CD14-positive monocyte (primary cell): ENCODE measurements around the gene PLXNA4. TPM values are rescaled to one million over a fixed set of nuclear protein-coding genes. Genes with fewer than 3 reads are reported as not detected.

ENCODE experiments used
- DNase-seq, 3 donors: peaks; one replicate each; pipeline ENCODE4 v3.0.0-alpha.2; 2011 to 2022
- H2AFZ ChIP-seq: 2 replicates; pipeline ENCODE4 v1.6.0; 2012; ENCODE audit warnings: mild to moderate bottlenecking, low read depth, low read length, inconsistent platforms; ENCODE audit not compliant: insufficient read depth, poor library complexity, severe bottlenecking
- H3K27ac ChIP-seq, 2 donors: 1 replicate in 1 of 2; 2 replicates in 1 of 2; pipeline ENCODE4 v1.5.1; 2012 to 2013; ENCODE audit warnings: low read length in 2 of 2, control low read depth in 1 of 2, inconsistent platforms in 1 of 2, low read depth in 1 of 2, mild to moderate bottlenecking in 1 of 2
- H3K27me3 ChIP-seq, 2 donors: one replicate each; pipeline versions ENCODE4 v1.6.0 to v1.6.1; 2011 to 2013; ENCODE audit warnings: low read length in 2 of 2; ENCODE audit not compliant: control insufficient read depth in 2 of 2, insufficient read depth in 2 of 2
- H3K36me3 ChIP-seq, 2 donors: replicated peaks in 1 of 2; 1 replicate in 1 of 2; 2 replicates in 1 of 2; pipeline versions ENCODE4 v1.5.1 to v1.6.1; 2012 to 2013; ENCODE audit warnings: low read length in 2 of 2, control low read depth in 1 of 2, inconsistent platforms in 1 of 2, mild to moderate bottlenecking in 1 of 2; ENCODE audit not compliant: insufficient read depth in 2 of 2, control insufficient read depth in 1 of 2
- H3K4me1 ChIP-seq, 2 donors: 1 replicate in 1 of 2; 2 replicates in 1 of 2; pipeline versions ENCODE4 v1.5.1 to v1.6.1; 2012 to 2013; ENCODE audit warnings: low read length in 2 of 2, control low read depth in 1 of 2, inconsistent platforms in 1 of 2, mild to moderate bottlenecking in 1 of 2, moderate library complexity in 1 of 2; ENCODE audit not compliant: insufficient read depth in 2 of 2, control insufficient read depth in 1 of 2
- H3K4me2 ChIP-seq: replicated peaks from 2 replicates; pipeline ENCODE3; 2012; ENCODE audit warnings: low read length, moderate library complexity, mild to moderate bottlenecking; ENCODE audit not compliant: poor library complexity, severe bottlenecking; ENCODE audit errors: extremely low read depth
- H3K4me3 ChIP-seq, 3 experiments: fragments of 200-600 bp in 1 of 3; sonication (generic) in 1 of 3; replicated peaks in 1 of 3; 1 replicate in 2 of 3; 2 replicates in 1 of 3; pipeline ENCODE4 v1.5.1; 2011 to 2013; ENCODE audit warnings: low read length in 3 of 3, mild to moderate bottlenecking in 3 of 3, control low read depth in 2 of 3, low read depth in 2 of 3, inconsistent platforms in 1 of 3, moderate library complexity in 1 of 3
- H3K79me2 ChIP-seq: 2 replicates; pipeline ENCODE4 v1.6.0; 2012; ENCODE audit warnings: mild to moderate bottlenecking, control low read depth, inconsistent platforms, low read length, moderate library complexity; ENCODE audit not compliant: insufficient read depth
- H3K9ac ChIP-seq: 2 replicates; pipeline ENCODE4 v1.6.0; 2017; ENCODE audit warnings: low read length, mild to moderate bottlenecking; ENCODE audit not compliant: insufficient read depth, poor library complexity, severe bottlenecking
- H3K9me3 ChIP-seq, 2 donors: replicated peaks in 1 of 2; 1 replicate in 1 of 2; 2 replicates in 1 of 2; pipeline versions ENCODE4 v1.5.1 to v1.6.1; 2012 to 2013; ENCODE audit warnings: low read length in 2 of 2, control low read depth in 1 of 2; ENCODE audit not compliant: control insufficient read depth in 1 of 2, insufficient read depth in 1 of 2
- H4K20me1 ChIP-seq: 2 replicates; pipeline ENCODE4 v1.6.0; 2012; ENCODE audit warnings: mild to moderate bottlenecking, low read length, control low read depth, moderate library complexity; ENCODE audit not compliant: insufficient read depth
- H3K27ac Mint-ChIP-seq, 7 donors: one replicate each; pipeline ENCODE4 v1.8.0; 2020; ENCODE audit warnings: mild to moderate bottlenecking in 7 of 7, mixed read lengths in 7 of 7, moderate library complexity in 6 of 7, inconsistent platforms in 2 of 7
- H3K27me3 Mint-ChIP-seq, 3 donors: one replicate each; pipeline ENCODE4 v1.8.0; 2021 to 2022; ENCODE audit warnings: low read depth in 3 of 3, mild to moderate bottlenecking in 3 of 3, mixed read lengths in 3 of 3, moderate library complexity in 3 of 3, inconsistent platforms in 1 of 3
- H3K36me3 Mint-ChIP-seq, 2 donors: one replicate each; pipeline ENCODE4 v1.8.0; 2020; ENCODE audit warnings: mixed read lengths in 2 of 2, inconsistent platforms in 1 of 2, mild to moderate bottlenecking in 1 of 2
- H3K4me1 Mint-ChIP-seq: one replicate; pipeline ENCODE4 v1.8.0; 2020; ENCODE audit warnings: mild to moderate bottlenecking, mixed read lengths
- H3K4me3 Mint-ChIP-seq, 2 donors: one replicate each; pipeline ENCODE4 v1.8.0; 2020; ENCODE audit warnings: mild to moderate bottlenecking in 2 of 2, mixed read lengths in 2 of 2, moderate library complexity in 1 of 2
- H3K9me3 Mint-ChIP-seq, 7 donors: one replicate each; pipeline ENCODE4 v1.8.0; 2020 to 2022; ENCODE audit warnings: mixed read lengths in 7 of 7, mild to moderate bottlenecking in 6 of 7, moderate library complexity in 6 of 7, inconsistent platforms in 2 of 7
- WGBS: methylation state at CpG from one replicate; pipeline ENCODE4 v1.1.5; 2013; ENCODE audit warnings: missing lambda C conversion rate; ENCODE audit not compliant: insufficient coverage; 5-methylcytosine and 5-hydroxymethylcytosine counted together
- intact Hi-C, 2 donors: fragments of 100-400 bp; cut with micrococcal nuclease; formaldehyde crosslinking; loops; one replicate each; pipeline versions ENCODE4 v1.15.0 to v1.15.1; 2023
- polyA plus RNA-seq, 3 donors: library from polyadenylated mRNA; depleted of rRNA in 1 of 3; unstranded in 2 of 3; stranded (reverse) in 1 of 3; fragments of 300-500 nt in 2 of 3; fragments of >200 nt in 1 of 3; fragmentation: Illumina TruSeq in 2 of 3; gene quantifications; 1 replicate in 2 of 3; 2 replicates in 1 of 3; pipeline ENCODE4 v1.2.3, GENCODE V29; 2012 to 2021
- TF ChIP-seq, protein P1 (sequence below): fragments of 200-600 bp; IDR thresholded peaks from one replicate; pipeline ENCODE4 v1.8.0; 2022; ENCODE audit warnings: antibody characterized with exemption, mild to moderate bottlenecking

The PLXNA4 gene
- polyA plus RNA-seq, 3 donors, result not detected

DNA sequence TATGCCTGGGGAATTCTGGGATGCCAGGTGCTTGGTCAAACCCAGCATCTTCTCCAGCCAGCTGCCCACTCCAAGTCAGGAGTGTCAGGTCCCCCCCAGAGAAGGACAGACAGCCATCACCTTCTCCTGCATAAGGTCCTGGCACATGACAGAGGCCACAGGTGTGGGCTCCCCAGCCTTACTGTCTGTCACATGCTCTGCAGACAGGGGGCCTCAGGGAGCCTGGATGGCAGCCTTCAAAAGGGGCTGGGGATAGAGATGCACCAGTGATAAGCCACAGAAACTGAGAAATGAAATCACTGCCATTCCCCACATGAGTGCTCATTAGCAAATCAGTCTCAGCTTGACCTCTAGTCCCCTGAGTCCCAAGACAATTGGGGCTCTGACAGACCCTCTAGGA lies 72.9 kb downstream of the PLXNA4 start:
- no peaks in the 10 kb centered on the region for H3K36me3 ChIP-seq
- TF ChIP-seq, protein P1, sequence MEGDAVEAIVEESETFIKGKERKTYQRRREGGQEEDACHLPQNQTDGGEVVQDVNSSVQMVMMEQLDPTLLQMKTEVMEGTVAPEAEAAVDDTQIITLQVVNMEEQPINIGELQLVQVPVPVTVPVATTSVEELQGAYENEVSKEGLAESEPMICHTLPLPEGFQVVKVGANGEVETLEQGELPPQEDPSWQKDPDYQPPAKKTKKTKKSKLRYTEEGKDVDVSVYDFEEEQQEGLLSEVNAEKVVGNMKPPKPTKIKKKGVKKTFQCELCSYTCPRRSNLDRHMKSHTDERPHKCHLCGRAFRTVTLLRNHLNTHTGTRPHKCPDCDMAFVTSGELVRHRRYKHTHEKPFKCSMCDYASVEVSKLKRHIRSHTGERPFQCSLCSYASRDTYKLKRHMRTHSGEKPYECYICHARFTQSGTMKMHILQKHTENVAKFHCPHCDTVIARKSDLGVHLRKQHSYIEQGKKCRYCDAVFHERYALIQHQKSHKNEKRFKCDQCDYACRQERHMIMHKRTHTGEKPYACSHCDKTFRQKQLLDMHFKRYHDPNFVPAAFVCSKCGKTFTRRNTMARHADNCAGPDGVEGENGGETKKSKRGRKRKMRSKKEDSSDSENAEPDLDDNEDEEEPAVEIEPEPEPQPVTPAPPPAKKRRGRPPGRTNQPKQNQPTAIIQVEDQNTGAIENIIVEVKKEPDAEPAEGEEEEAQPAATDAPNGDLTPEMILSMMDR, result no peak
- H3K4me1 ChIP-seq, result no peaks in the 10 kb centered on the region
- H3K4me3 ChIP-seq, result no peak overlapping the region
- H4K20me1 ChIP-seq, result no peaks in the 10 kb centered on the region
- H3K27ac Mint-ChIP-seq, result no peak overlapping the region
- H3K9ac ChIP-seq, result no peak overlapping the region
- no peak overlapping the region for H3K4me3 Mint-ChIP-seq
- H3K9me3 ChIP-seq, result no peaks in the 10 kb centered on the region
- no peak overlapping the region for H2AFZ ChIP-seq
- H3K36me3 Mint-ChIP-seq, result no peaks in the 10 kb centered on the region
- H3K27me3 Mint-ChIP-seq, result peaks cover 2 to 10% (median 5%) of the 10 kb centered on the region in 3 donors
- no peak overlapping the region for H3K4me2 ChIP-seq
- H3K27me3 ChIP-seq, result no peaks in the 10 kb centered on the region
- H3K9me3 Mint-ChIP-seq, result no peaks in the 10 kb centered on the region
- DNase-seq, result no peak
- no peaks in the 10 kb centered on the region for H3K4me1 Mint-ChIP-seq
- intact Hi-C loops, result no loop called here
- no peak overlapping the region for H3K27ac ChIP-seq
- no peaks in the 10 kb centered on the region for H3K79me2 ChIP-seq

DNA sequence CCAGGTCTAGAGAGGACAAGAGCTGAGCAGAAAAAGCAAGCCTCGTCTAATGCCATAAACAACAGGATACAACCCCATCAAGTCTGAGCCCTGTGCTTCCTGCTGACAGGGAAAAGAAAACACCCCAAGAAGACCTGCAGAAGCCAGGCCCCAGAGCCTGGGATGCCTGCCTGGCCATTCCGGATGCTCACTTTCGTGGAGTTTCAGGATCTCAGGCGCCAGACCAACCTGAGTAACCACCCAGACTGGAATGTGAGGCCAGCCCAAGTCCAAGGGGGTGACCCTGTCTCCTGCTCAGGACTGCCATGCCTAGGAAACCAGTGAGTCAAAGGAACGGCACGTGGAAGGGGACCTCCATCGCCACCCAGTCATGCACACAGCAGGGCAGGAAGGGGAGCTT lies 74.3 kb downstream of the PLXNA4 start:
- TF ChIP-seq, protein P1, result no peak
- Histone ChIP-seq H3K36me3 (no peaks in the 10 kb centered on the region), H3K27ac (no peak overlapping the region), H3K27me3 (no peaks in the 10 kb centered on the region), H4K20me1 (no peaks in the 10 kb centered on the region), H2AFZ (no peak overlapping the region), H3K4me2 (no peak overlapping the region), H3K9ac (no peak overlapping the region), H3K9me3 (no peaks in the 10 kb centered on the region), H3K4me1 (no peaks in the 10 kb centered on the region), H3K4me3 (no peak overlapping the region), H3K79me2 (no peaks in the 10 kb centered on the region)
- no peak overlapping the region for H3K27ac Mint-ChIP-seq
- H3K4me3 Mint-ChIP-seq, result no peak overlapping the region
- 92% methylated on average over 6 of the region's 7 CpGs for WGBS
- no peaks in the 10 kb centered on the region for H3K9me3 Mint-ChIP-seq
- peaks cover 2 to 11% (median 8%) of the 10 kb centered on the region in 3 donors for H3K27me3 Mint-ChIP-seq
- no peaks in the 10 kb centered on the region for H3K36me3 Mint-ChIP-seq
- intact Hi-C loops, result no loop called here
- no peak for DNase-seq
- no peaks in the 10 kb centered on the region for H3K4me1 Mint-ChIP-seq
